Amniotic stem cell (primary cell): ENCODE data around the gene DPCD.
"Not testable (repeated sequence)": the region's sequence is repeated elsewhere in the genome, so short reads cannot be mapped to it uniquely, and the experiment has no call there.

Experiments used
- DNase-seq: peaks from one replicate; lab custom pipeline; 2025; lab: John Stamatoyannopoulos, UW

Gene DPCD

DNA sequence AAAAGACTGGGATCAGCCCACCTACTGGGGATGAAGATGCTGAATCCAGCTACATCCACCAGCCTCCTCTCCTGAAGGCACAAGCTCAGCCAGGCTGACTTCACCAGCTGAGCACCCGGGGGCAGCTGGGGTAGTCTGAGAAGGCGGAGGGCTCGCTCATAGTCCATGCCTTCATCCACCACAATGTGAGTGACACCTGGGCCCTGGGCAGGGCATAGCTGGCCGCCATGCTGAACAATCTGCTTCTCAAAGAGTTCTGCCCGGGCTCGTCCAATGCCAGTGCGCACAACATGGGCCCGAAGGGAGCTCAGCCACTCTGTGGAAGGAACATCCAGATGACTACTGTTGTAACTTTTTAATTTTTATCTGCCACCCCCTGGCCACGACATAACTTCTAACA lies 2.3 kb upstream of the DPCD start:
- DNase-seq = no peak

DNA sequence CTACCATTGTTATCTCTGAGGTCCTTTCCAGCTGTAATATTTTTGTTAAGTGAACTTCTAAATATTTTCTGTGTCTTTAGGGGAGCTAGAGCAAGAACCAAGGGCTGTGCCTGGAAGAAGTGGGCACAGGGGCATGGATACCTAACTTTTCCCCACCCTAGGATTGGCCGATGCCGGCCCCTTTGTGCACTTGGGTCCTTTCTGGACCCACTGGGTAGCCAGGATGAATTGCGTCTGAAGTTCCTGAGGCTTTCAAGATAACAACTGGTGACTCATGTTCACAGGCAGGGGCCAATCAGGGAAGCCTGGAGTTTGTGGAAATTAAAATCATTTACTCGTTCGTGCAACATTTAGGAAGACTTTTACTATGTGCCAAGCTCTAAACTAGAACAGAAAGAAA lies 758 bp downstream of the DPCD start:
- no peak for DNase-seq

DNA sequence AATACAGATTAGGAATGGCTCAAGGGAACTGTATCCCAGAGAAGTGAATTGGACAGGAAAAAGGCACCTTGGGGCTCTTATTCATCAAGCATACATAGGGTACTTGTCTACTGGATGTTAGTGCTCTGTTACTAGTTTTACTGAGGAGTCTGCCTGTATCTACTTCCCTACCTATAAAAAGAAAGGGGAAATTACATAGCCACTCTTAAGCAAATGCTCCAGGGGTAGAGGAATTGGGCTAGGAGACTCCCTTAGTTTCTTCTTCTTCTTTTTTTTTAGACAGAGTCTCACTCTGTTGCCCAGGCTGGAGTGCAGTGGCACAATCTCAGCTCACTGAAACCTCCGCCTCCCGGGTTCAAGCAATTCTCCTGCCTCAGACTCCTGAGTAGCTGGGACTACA lies 5.2 kb downstream of the DPCD start:
- DNase-seq = not testable (repeated sequence)

DNA sequence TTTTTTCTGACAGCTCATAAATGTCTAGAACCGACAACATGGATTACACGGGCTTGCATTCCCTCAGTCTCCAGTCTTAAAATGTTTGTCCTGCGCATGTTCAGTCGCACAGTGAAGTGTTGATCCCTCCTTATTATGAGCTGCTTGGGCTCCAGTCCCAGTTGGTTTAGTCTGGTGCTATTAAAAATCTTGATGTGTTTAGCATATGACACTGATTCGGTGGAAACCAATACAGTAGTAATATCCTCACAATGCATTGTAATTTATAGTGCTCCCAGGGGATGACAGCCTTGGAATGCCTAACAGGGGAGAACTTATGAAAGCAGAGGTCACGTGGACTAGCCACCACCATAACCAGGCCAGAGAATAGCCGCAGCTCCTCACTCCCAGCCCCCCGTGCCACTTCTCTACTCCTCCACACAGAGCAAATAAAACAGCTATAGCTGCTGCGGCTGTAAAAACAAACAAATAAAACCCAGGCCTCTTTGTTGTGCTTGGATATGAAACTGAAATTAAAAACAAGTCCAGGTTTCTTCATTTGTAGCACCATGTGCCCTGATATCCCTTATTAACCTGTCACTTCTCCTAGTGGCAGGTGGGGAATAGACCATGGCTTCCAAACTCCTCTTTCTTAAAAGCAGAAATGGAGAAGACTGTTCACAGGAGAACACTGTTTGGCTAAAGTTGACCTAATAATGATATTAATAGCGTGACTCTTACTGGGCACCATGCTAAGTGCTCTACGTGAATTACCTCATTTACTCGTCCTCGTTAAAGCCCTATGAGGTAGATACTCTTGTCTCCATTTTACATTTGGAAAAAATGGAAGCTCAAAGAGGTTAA lies 7.7 kb downstream of the DPCD start:
- no peak for DNase-seq

GRCh38 chr10:101597091-101597900 lies 9.2 kb downstream of the DPCD start:
- no peak for DNase-seq

GRCh38 chr10:101601541-101601940 lies 13.4 kb downstream of the DPCD start:
- DNase-seq = no peak

- peak; percentile 10 for DNase-seq
These were observed 14.8 kb downstream of the DPCD start for GRCh38 chr10:101602761-101603398.

- DNase-seq = no peak
These were observed 19.0 kb downstream of the DPCD start for GRCh38 chr10:101607124-101607523.

- DNase-seq = no peak
These were observed 21.4 kb downstream of the DPCD start for GRCh38 chr10:101609481-101609880.

GRCh38 chr10:101611096-101611905 lies 23.2 kb downstream of the DPCD start:
- no peak for DNase-seq

DNA sequence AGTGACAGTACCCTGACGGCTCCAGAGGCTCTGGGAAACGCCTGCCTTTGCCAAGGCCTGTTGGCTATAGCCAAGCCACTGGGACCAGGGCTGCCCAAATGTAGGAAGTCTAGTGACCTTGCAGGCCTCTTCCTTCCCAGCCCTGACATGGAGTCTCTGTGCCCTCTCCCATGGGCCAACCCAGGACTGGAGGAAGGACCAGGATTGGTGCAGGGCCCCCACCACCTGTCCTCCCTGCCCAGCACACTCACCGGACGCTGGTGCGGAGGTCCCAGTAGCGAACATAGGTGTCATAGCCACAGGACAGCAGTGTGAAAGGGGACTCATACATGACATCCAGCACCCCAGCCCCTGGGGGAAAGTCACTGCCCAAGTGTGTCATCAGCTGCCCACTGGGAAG lies 24.0 kb downstream of the DPCD start:
- DNase-seq = no peak

GRCh38 chr10:101612872-101613271 lies 24.8 kb downstream of the DPCD start:
- no peak for DNase-seq

- no peak for DNase-seq
These were observed 25.5 kb downstream of the DPCD start for GRCh38 chr10:101613646-101614045.

DNA sequence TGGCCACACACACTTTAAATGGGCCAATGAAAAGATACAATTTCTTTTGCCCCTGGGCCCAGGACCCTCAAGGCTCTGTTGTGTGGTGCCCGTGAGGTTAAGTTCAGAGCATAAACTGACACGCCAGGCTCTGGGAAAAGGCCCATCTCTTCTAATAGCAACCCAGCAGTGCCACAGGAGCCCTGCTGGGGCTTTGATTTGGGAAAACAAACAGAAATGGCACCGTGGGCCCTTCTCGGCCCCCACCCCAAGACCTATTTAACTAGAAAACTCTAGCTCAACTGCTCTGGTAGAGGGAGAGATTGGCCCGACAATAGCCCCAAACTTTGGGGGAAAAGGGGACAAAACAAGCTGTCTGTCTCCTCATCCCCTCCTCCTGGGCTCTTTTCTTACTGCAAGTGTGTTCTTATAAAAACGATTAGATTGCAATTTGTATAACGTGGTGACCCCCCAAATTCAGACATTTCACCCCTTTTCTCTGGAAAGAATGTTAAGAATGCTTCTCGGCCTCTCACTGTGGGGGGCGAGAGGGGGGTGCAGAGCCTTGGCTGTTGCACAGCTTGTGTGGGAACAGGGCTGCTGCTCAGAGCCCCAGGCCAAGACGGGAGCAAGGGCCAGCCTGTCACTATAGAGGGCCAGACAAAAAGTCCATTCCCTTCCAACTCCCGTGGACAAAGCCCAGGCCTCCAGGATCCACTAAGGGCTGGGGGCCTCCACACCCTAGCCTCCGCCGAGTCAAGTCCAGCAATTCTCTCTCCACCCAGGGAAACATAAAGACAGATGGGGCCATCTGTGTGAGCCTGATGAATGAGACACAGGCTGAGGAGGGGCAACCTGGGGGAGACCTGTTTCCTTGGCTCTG lies 26.8 kb downstream of the DPCD start:
- no peak for DNase-seq

DNA sequence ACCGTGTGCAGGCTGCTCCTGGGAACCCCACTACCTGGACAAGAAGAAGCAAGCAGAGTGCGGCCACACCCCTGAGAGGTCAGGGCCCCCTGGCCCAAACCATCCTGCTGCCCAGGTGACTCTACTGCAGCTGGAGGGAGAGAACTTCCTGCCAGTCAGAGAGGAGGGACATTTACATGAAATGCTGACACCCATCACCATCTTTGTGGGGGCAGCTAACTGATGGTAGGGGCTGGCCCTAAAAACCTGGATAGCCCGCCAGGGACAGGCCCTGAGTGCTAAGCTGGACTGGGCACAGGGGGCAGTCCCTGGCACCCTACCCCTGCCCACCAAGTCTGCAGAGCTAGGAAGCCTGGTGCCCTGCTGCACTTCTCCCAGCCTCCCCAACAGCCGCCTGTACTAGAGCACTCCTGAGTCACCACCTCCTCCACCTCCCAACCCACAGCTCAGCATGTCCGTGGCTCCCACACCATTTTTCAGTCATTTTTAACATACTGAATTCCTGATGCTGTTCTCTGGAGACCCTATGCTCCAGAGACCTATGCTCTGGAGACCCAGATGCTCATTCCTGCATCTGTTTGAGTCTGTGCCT lies 27.5 kb downstream of the DPCD start:
- DNase-seq = no peak

DNA sequence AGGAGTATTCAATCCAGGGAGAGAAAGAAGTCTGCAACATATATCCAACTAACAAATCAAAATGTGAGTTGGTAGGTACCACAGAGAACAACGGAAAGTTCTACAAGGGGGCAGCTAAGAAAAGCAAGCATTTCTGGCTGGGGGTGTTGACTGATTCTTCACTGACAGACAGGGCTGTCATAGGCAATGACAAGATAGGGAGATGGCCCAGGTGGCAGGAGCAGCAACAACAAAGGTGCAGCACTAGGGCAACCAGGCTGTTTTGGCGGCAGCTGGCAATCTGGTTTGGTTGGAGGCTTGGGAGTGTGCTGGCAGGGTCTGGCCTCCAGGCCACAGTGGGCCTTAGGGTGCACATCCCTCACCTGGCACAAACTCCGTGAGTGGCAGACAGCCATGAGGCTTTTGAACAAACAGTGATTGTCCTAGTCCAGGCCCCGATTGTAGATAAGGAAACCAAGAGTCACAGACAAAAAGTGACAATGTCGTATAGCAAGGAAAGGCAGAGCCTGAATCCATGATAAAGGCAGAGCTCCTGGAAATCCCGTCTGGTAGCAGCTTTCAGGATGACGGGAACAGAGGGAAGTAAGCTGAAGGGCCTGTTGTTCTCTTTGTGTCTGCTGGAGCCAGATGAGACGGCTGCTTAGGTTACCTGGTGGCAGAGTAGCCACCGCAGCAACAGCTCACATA lies 28.4 kb downstream of the DPCD start:
- DNase-seq = no peak

DNA sequence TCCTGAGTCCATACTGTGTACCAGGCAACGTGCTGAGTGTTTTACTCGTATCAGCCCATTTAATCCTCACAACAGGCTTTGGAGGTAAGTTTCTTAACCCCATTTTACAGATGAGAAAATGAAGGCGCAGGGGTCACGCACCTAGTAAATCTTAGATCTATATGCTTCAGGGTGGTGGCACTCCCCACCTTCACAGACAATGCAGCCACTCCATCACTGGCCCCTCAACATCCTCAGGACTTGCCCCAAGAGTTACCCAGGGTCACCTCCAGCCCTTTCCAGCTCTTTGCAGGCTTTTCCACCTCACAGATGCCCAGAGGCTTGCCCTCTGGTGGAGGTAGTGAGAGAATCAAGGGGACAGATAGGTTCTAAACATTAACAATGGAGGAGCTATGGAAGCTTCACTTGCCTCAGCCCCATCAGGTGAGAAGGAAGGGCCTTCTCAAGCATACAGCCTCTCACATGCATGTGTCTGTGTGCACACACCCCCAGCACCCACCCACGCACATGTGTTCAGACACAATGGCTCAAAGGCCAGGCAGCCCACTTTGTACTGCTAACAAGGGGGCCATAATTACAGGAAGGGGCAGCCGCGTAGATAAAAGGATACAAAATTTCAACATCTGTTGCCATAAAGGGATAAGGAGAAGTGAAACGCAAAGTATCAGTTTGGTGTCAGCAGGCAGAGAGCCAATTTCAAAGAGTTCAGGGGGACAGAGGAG lies 29.1 kb downstream of the DPCD start:
- DNase-seq = no peak

- no peak for DNase-seq
These were observed 29.9 kb downstream of the DPCD start for GRCh38 chr10:101617824-101618568.

DNA sequence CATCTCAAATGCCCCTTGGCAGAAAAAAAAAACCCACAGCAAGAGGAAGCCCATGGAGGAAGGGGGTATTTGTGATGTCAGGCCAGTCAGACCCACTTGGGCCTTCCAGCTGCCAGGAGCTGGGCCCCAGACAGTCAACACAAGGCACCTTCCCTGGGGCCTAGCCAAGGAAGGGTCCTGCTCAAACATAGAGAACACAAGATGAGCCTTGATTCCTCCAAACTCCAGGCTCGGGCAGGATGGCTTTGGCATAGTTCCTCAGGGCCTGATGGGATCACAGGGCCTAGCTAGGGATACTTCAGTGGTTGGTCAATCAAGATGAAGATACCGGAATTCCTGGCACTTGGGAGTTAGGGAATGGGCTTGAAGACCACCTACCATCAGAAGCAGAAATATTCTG lies 30.8 kb downstream of the DPCD start:
- DNase-seq = no peak
